Activated T-helper 1 cell treated with Interleukin-2 at 50 U/mL for 16 hours (primary cell): ENCODE data around the gene LRP6.
"Not testable (repeated sequence)": the region's sequence is repeated elsewhere in the genome, so short reads cannot be mapped to it uniquely, and the experiment has no call there.

Source experiments
- DNase-seq: peaks from one replicate; pipeline ENCODE4 v3.0.0-alpha.2; 2020; ENCODE audit warnings: low read depth

LRP6 gene

GRCh38 chr12:12265571-12266388, 1.1 kb downstream of the LRP6 start:
- DNase-seq, result no peak

GRCh38 chr12:12265035-12265434, 1.8 kb downstream of the LRP6 start:
- no peak for DNase-seq

GRCh38 chr12:12263909-12264308, 2.9 kb downstream of the LRP6 start:
- DNase-seq, result no peak

GRCh38 chr12:12256291-12256757, 10.5 kb downstream of the LRP6 start:
- not testable (repeated sequence) for DNase-seq

- no peak for DNase-seq
Measured at GRCh38 chr12:12254553-12254952, 12.3 kb downstream of the LRP6 start.

GRCh38 chr12:12249216-12250050, 17.4 kb downstream of the LRP6 start:
- no peak for DNase-seq

GRCh38 chr12:12247584-12247983, 19.3 kb downstream of the LRP6 start:
- DNase-seq, result no peak

- DNase-seq, result no peak
Measured at GRCh38 chr12:12244341-12244740, 22.5 kb downstream of the LRP6 start.

- DNase-seq, result no peak
Measured at GRCh38 chr12:12240662-12241340, 26.0 kb downstream of the LRP6 start.

GRCh38 chr12:12239127-12239526, 27.7 kb downstream of the LRP6 start:
- no peak for DNase-seq

GRCh38 chr12:12238605-12239004, 28.2 kb downstream of the LRP6 start:
- no peak for DNase-seq

GRCh38 chr12:12236896-12237295, 29.9 kb downstream of the LRP6 start:
- no peak for DNase-seq

GRCh38 chr12:12230275-12230674, 36.6 kb downstream of the LRP6 start:
- no peak for DNase-seq

GRCh38 chr12:12229556-12230092, 37.2 kb downstream of the LRP6 start:
- no peak for DNase-seq

- DNase-seq, result no peak
Measured at GRCh38 chr12:12228402-12228801, 38.4 kb downstream of the LRP6 start.

- no peak for DNase-seq
Measured at GRCh38 chr12:12226187-12226586, 40.7 kb downstream of the LRP6 start.

- DNase-seq, result no peak
Measured at GRCh38 chr12:12224240-12224940, 42.5 kb downstream of the LRP6 start.

GRCh38 chr12:12221560-12221959, 45.3 kb downstream of the LRP6 start:
- DNase-seq, result no peak

- no peak for DNase-seq
Measured at GRCh38 chr12:12219664-12220063, 47.2 kb downstream of the LRP6 start.

- DNase-seq, result no peak
Measured at GRCh38 chr12:12217018-12217359, 49.9 kb downstream of the LRP6 start.

GRCh38 chr12:12216349-12217017, 50.4 kb downstream of the LRP6 start:
- no peak for DNase-seq
